Activated CD8-positive, alpha-beta memory T cell treated with anti-CD3 and anti-CD28 coated beads for 4 hours (primary cell): ENCODE data around the gene LYPLAL1.
"Not testable (repeated sequence)": the region's sequence is repeated elsewhere in the genome, so short reads cannot be mapped to it uniquely, and the experiment has no call there.

Experiments
- DNase-seq, 2 donors: peaks; one replicate each; pipeline ENCODE4 v3.0.0-alpha.2; 2020; ENCODE audit warnings: low read depth in 2 of 2

The LYPLAL1 gene

DNA sequence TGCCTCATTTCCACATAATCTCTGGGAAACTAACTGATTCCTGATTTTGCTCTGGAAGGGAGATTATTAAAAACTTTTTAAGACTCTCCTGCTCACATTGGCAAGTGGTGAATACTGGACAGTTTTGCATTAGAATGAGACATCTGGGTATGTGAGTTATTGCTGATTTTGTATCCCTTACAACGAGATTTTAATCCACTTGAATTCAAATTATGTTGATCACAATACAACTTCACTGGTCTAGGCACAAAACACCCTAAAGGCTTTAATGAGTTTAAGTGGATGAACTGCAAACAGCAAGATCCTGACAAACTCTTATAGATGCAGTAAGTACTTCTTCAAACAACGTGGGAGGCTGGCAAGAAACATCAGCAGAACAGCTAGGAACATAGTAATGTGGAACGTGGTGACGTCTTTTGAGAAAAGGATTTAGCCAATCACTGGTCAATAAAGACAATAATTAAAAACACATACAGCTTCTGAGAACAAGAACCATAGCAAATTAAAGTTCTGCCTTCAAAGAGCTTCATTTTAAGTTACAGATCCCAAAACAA lies 10.2 kb upstream of the LYPLAL1 start:
- DNase-seq, result no peak

DNA sequence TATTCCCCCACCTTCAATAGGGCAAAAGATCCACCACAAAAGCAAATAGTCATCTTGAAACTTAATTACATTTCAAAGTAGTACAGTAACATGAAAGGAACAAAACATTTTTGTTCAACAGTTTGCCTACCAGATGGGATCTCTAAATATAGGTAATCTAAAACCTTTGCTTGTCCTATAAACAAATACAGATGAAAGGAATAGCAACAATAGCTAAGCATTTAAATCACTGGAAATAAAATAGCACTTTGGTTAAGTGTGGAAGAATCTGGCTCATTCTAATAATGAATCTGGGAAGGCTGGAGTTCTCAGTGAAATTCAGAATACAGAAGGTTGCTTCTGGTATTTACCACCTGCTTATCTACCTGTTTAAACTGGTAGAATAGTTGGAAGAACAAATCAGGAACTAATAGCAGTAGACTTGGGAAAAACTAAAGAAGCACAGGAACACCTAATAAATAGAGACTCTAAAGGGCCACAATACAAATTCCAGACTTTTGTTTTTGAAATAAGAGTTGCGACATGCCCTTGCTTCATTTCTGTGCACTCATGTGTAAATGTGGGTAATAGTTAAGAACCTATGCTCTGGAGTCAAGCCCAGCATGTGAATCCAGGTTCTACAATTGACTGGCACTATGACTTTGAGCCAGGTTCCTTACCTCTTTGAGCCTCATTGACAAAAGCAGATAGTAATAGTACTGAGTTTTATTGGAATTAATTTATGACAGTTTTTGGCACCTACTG lies 2.3 kb upstream of the LYPLAL1 start:
- no peak for DNase-seq

DNA sequence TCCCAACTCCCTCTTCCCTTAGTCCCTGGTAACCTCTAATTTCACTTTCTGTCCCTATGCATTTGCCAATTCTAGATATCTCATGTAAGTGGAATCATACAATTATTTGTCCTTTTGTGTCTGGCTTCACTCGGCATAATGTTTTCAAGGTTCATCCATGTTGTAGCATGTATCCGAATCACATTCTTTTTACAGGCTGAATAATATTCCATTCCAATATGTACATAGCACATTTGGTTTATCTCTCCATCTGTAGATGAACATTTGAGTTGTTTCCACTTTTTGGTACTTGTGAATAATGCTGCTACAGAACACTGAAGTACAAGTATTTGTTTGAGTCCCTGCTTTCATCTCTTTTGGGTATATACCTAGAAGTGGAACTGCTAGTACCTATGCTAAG lies 857 bp upstream of the LYPLAL1 start:
- DNase-seq, result no peak

DNA sequence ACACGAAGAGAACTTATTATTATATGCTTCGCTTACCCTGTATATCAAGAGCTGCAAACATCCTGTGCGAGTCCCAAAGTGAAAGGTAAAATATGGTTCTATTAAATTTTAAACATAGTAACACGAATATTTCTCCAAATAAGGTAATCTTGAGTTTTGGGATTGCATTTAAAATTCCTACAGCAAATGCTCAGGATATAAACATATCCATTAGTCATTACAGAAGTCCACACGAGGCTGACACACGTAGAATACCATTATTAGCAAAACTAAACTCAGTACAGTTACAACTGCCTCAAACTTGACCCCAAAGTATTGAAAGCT lies 282 bp upstream of the LYPLAL1 start:
- no peak for DNase-seq

DNA sequence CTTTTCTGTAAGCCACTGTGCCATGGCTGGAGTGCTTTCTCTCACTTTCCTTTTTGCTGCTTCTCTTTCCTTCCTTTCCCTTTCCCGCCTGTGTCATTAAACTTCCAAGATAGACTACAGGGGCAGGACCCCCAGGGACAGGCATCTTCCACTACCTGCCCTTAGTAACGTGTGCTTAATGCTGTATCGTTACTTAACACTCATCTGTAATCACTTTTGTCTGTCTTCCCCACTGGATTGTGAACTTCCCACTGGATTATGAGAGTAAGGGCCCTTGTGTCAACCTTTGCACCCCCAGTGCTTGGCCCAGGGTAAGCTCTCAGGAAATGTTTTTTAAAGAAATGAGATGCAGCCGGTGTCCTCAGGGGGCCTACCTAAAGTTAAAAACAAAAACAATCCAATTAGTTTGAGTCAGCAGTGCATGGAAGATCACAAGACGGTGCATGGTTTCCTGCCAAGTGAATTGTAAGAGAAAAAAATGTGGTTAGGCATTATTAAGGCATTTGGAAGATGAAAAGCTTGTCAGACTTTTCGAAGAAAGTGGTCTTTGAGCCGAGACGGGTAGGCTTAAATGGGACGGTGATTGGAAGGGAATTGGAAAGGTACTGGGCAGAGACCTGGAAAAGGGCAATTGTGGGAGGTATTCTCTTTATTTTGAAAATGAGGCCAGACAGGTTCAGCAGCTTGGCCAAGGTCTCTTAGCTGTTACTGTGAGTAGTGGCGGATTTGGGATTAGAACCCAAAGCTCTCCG lies 958 bp downstream of the LYPLAL1 start:
- no peak for DNase-seq

DNA sequence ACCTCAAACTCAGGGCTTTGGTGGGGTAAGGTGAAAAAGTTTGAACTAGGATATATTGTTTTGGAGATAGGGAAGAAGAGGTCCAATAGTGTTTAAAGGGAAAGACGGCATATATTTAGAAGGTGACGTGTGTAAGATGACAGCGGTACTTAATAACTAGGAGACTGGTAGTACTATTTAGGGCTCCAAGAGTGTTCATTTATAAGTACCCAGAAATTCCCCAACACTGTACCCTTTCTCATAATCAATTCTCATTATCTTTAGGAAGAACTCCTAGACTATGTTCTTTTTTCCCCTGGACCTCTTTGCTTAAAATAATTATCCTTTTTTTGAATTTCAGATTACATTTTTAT lies 1.5 kb downstream of the LYPLAL1 start:
- no peak for DNase-seq

DNA sequence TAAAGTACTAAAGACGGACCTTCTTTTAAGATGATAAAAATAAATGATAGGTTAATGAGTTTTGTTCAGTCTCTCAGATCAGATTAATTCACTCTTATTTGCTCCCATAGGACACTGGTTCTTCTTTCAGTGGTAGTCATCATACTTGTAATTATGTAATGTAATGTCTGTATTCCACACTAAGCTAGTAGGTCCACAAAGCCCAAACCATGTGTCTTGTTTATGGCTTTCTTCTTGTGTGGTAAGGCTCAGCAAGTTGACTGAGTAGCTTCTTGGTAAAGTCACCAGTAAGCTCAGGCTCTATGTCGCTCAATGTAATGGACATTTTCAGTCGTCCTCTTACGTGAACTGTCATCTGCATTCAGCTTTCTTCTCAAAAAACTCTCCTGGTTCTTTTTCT lies 2.5 kb downstream of the LYPLAL1 start:
- DNase-seq, result no peak

DNA sequence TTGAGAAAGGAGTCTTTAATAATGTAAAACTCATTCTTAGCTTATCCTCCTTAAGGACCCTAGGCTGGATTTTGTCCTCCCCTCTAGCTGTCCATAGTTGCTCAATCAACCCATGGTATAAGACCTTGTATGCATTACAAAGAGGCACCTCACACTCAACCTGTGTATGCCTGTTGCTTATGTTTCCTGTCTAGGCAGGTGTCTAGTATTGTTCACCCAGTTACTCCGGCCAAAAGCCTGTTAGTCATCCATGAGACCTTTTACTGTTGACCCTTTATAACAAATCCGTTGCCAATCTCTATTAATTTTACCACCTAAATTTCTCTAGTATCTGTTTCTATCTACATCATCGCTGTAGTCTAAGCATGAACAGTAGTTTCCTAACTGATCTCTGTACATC lies 3.7 kb downstream of the LYPLAL1 start:
- DNase-seq, result no peak

DNA sequence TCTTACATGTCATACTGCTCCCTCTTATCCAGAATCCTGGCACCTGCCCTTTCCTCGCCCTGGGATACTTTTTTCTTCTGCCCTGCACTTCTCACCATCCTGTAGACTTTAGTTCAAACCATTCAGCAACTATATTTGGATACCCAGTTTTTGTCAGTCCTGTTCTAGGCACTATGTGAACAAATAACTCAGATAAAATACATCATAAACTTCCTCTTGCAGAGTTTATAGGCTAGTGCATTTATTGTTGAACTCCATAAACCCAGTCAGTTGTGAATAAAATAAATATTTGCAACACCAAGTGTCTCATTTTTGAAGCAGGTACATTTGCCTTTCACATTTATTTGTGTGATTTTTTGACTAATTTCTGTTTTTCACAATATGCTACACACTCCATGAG lies 4.3 kb downstream of the LYPLAL1 start:
- no peak for DNase-seq

DNA sequence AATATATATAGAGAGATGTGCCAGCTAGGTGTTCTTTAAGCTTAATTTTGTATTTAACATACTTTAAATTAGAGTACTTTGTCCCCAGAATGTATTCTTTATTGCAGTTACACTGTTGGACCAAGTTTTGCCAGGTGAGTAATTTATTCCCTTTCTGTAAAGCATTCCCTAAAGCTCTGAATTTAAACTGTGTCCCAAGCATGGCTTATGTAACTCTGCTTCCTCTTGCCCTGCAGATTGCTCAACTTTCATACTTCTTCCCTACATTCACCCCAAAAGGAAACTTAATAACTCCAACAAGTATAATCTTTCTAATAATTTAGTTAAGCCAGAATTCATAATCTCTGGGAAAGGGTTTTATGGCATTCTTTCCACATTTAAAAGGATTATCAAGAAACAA lies 5.6 kb downstream of the LYPLAL1 start:
- no peak for DNase-seq

DNA sequence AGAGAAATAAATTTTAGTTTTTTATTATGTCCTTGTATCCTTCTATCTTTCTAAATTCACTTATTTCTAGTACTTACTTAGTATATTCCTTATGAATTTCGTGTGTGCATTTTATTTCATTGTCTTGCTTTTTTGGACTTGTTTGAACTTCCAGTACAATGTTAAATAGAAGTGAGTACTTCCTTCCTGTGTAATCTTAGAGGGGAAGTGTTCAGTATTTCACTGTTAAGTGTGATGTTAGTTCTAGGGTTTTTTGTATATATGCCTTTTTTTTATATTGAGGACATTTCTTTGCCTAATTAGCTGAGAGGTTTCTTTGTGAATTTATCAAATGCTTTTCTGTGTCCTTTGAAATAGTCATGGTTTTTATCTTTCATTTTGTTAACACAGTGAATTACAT lies 10.7 kb downstream of the LYPLAL1 start:
- DNase-seq, result no peak

DNA sequence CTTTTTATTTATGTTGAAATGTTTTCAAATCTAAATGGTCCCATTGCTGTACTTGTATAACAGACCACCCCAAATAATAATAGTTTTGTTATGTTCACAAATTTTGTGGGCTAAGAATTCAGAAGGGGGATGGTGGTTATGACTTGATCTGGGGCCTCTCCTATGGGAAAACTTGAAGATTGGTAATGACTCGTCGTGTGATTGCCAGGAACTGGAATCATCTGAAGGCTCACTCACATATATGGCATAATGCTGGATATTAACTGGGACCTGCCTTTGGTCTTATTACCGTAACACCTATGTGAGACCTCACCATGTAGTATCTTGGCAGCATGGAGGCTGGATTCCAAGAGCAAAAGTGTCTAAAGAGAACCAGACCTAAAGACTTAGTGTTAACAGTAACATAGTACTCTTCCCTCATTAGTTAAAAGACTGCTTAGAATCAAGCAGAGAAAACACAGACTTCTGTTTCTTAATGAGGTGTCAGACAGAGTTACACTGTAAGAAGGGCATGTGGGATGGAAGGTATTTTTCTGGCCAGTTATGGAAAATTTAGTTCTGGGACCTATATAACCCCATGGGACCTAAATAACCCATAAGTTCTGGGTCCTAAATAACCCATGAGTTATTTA lies 11.9 kb downstream of the LYPLAL1 start:
- DNase-seq, result no peak

DNA sequence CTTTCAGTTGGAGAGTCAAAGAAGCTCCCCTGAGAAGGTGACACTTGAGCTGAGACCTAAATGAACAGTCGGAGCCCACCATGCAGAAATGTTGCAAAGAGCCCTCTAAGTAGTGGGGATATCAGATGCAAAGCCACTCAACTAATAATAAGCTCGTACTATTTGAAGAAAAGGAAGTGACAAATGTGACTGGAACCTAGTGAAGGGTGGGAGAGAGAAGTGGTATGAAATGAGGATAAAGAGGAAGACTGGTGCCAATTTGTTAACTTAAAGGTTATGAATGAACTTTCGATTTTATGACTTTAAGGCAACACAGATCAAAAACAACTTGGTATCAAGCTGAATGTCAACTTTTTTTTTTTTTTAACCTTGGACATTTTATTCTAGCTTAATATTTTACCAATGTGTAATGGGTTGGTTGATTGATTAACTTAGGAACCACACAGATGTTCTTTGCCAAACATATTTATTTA lies 14.7 kb downstream of the LYPLAL1 start:
- no peak for DNase-seq

DNA sequence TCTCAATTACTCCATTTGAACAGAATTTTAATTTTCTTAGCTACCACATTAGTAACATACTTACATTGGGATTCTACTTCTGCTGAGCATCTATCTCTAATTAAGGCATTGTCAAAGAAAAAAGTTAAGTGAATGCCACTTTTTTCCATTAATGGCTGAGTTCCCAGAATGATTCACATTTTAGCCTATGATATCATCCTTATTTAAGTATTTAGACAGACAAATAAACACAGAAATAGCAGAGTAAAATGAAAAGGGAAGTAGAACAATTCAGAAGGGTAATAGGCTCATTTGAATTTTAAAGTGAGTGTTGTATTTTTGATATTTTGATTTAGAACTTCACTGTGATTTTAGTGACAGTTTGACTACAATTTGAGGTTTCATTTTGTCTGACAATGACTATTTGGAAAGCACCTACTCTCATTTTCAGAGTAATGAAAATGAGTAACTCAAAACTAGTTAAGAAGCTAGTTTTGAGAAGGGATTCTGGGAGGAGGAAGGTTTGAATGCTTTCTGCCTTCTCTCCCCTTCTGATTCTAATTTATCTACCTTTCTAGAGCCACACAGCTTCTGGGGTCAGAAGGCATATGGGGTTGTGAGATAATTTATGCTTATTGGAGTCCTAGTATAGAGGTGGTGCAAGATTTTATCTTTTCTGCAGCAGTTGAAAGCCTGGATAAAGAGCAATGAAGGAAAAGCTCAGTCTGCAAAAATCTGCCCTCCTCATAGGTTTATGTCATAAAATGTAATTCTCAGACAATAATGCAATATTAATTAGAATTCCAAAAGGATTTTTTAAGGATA lies 15.5 kb downstream of the LYPLAL1 start:
- DNase-seq, result no peak

DNA sequence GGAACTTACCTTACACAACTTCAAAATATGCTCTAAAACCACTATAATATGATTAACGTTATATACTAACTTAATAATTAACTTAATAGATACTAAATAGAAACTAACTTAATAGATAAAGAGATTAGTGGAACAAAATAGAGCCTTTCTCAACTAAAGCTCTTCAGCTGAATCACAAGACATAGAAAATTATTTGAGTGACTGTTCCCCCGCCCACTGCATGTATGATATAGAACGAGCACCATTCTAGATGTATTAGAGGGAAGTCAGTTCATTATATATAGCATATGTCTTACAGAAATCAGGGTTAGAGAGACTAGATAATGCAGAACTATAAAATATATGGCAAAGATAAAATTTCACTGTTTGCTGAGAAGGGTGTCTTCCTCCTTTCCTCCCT lies 16.3 kb downstream of the LYPLAL1 start:
- no peak for DNase-seq

DNA sequence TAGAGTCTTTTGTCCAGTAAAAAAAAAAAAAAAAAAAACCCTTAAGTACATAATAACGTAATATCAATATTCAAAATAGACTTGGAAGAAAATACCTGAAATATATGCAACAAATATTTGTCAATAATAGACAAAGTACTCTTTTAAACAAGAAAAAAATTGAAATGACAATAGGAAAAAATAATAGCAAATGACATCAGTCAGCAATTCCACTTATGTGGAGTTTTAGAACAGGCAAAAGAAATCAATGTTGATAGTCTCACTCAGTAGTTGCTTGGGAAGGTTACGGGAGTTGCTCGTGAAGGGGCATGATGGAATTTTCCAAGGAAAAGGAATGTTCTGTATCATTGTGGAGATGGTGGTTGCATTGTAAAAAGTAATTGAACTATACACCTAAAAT lies 16.9 kb downstream of the LYPLAL1 start:
- no peak for DNase-seq

DNA sequence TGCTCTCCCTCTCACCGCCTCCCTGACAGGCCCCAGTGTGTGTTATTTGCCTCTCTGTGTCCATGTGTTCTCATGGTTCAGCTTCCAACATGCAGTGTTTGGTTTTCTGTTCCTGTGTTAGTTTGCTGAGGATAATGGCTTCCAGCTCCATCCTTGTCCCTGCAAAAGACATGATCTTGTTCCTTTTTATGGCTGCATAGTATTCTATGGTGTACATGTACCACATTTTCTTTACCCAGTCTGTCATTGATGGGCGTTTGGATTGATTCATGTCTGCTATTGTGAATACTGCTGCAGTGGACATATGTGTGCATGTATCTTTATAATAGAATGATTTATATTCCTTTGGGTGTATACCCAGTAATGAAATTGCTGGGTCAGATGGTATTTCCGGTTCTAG lies 22.2 kb downstream of the LYPLAL1 start:
- not testable (repeated sequence) for DNase-seq

DNA sequence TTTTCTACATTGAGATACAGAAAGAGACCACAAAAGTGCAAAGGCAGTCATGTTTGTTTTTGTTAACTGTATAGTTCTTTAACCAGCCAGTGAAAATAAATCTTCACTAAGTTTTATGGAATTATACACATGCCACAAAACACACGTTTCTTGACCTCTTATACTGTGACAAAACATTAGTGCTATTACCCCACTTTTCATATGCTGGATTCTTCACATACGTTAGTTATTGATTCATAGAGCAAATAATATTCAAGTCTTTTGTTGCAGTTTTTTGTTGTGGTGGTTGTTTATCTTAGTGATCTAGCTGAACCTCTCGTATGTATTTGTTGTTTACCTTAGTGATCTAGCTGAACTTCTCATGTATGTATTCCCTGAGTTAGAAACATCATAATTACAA lies 28.0 kb downstream of the LYPLAL1 start:
- DNase-seq, result no peak

DNA sequence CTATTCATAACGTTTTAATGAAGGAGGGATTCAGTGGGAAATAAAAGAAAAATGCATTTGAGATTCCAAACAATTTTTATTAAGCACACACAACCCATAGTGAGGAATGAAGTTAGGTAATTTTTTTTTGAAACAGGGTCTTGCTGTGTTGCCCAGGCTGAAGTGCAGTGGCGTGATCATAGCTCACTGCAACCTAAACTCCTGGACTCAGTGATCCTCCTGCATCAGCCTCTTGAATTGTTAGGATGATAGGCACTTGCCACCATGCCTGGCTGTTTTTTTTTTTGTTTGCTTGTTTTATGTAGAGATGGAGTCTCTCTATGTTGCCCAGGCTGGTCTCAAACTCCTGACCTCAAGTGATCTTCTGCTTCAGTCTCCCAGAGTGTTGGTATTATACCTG lies 28.9 kb downstream of the LYPLAL1 start:
- no peak for DNase-seq

DNA sequence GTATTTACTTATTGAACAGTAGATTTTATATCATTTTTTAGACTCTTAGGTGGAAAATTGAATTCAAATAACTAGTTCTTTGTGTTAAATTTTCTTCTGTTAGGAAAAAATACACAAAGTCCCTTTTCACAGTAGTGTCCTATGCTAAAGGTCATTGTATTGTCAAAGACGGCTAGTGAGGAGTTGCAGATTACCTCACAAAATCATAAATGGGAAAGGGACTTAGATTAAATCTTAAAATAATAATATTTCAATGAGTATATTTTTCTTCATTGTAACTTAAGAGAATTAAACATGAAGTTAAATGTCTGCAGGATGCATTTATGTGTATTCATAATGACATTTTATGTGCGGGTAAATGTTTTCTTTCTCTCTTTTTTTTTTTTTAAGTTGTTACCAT lies 32.7 kb downstream of the LYPLAL1 start:
- no peak for DNase-seq

DNA sequence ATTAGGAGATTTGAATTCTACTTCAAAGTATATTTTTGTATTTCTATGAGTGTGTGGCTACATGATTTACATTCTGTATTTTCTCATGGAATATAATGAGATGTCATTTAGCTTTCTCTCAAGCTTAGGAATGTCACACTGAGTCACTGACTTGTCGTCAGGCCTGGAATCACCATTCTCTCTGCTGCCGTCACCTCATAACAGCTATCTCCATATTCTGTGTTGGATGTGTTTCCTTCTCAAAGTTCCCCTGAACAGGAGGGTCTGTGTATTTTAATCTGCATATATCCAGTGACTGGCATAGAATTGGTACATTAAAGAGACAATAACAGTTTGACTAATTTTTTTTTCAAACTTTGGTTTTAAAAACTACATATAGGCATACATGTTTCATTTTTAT lies 35.9 kb downstream of the LYPLAL1 start:
- DNase-seq, result no peak

DNA sequence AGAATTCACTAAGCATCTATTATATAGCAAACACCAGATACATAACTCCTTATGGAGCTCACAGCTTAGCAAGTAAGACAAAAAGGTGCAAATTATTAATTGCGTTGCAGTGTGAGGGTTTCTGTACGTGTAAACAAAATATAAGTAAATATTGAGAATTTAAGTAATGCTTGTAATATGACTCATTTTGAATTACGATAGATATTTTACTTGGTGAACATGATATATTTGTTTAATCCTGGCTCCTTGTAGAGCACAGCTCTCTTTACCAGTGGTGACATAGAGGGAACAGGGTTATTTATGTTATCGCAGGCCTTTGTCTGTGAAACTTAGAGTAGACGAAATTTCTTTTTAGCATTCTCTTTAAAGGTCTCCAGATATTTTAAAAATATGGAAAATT lies 36.4 kb downstream of the LYPLAL1 start:
- DNase-seq, result no peak
